HUES64 (cell line): ENCODE measurements around the gene CR2.
"Not testable (repeated sequence)": the region's sequence is repeated elsewhere in the genome, so short reads cannot be mapped to it uniquely, and the experiment has no call there.

Source experiments
- H3K27ac ChIP-seq: 2 replicates; pipeline ENCODE4 v1.7.0; 2013; ENCODE audit warnings: low read depth, low read length, inconsistent platforms
- H3K27me3 ChIP-seq: 2 replicates; pipeline ENCODE4 v1.6.1; 2013; ENCODE audit warnings: mild to moderate bottlenecking, low read length; ENCODE audit not compliant: insufficient read depth
- H3K36me3 ChIP-seq: 2 replicates; pipeline ENCODE4 v1.6.1; 2013; ENCODE audit warnings: mild to moderate bottlenecking, low read length; ENCODE audit not compliant: insufficient read depth
- H3K4me1 ChIP-seq: 2 replicates; pipeline ENCODE4 v1.6.1; 2013; ENCODE audit warnings: mild to moderate bottlenecking, low read length, moderate library complexity; ENCODE audit not compliant: insufficient read depth
- H3K4me3 ChIP-seq: 2 replicates; pipeline ENCODE4 v1.5.1; 2013; ENCODE audit warnings: mild to moderate bottlenecking, low read length, moderate library complexity
- H3K9ac ChIP-seq: 2 replicates; pipeline ENCODE4 v1.6.1; 2013; ENCODE audit warnings: mild to moderate bottlenecking, low read depth, low read length
- H3K9me3 ChIP-seq: 2 replicates; pipeline ENCODE4 v1.6.1; 2013; ENCODE audit warnings: low read depth, low read length; ENCODE audit not compliant: insufficient read depth
- WGBS: fragments of 150-250, 120-280 bp; methylation state at CpG from one replicate; pipeline ENCODE4 v1.1.7; 2013; ENCODE audit warnings: missing lambda C conversion rate; 5-methylcytosine and 5-hydroxymethylcytosine counted together

The CR2 gene

GRCh38 chr1:207493212-207493611 is 39.1 kb downstream of the CR2 start:
- 92% methylated on average over 3 of the region's 3 CpGs for WGBS
- Histone ChIP-seq H3K9ac (no peak overlapping the region), H3K27ac (no peak overlapping the region), H3K4me1 (no peaks in the 10 kb centered on the region), H3K36me3 (no peaks in the 10 kb centered on the region), H3K9me3 (no peaks in the 10 kb centered on the region), H3K27me3 (peaks cover 53% of the 10 kb centered on the region), H3K4me3 (no peak overlapping the region)

- Histone ChIP-seq H3K4me3 (no peak overlapping the region), H3K4me1 (no peaks in the 10 kb centered on the region), H3K27ac (no peak overlapping the region), H3K9ac (no peak overlapping the region), H3K36me3 (no peaks in the 10 kb centered on the region), H3K27me3 (peaks cover 56% of the 10 kb centered on the region), H3K9me3 (no peaks in the 10 kb centered on the region)
- WGBS, result 91% methylated on average over 1 of the region's 1 CpG
These were observed 40.0 kb downstream of the CR2 start for GRCh38 chr1:207494171-207494570.

- H3K9me3 ChIP-seq, H3K36me3 ChIP-seq, H3K9ac ChIP-seq, H3K4me1 ChIP-seq, H3K27ac ChIP-seq: not testable (repeated sequence)
- peaks cover 56% of the 10 kb centered on the region for H3K27me3 ChIP-seq
- peak overlapping the region; percentile 64 for H3K4me3 ChIP-seq
- WGBS, result 82% methylated on average over 7 of the region's 8 CpGs
These were observed 41.2 kb downstream of the CR2 start for GRCh38 chr1:207495281-207495680.

- Histone ChIP-seq H3K4me3 (peak within 1 kb of the TSS; percentile 64), H3K36me3 (no peaks in the 10 kb centered on the region), H3K9me3 (no peaks in the 10 kb centered on the region), H3K27me3 (peaks cover 56% of the 10 kb centered on the region), H3K4me1 (no peaks in the 10 kb centered on the region), H3K9ac (peak within 1 kb of the TSS; percentile 77), H3K27ac (no peak within 1 kb of the TSS)
- WGBS, result 3% methylated on average over 68 of the region's 68 CpGs
These were observed 42.0 kb downstream of the CR2 start, which contains the start of gene CR1 for GRCh38 chr1:207495801-207496792. Gene CR1 (plus strand): TSS chr1:207496157. CDS start chr1:207496268, 111 bp downstream.

- Histone ChIP-seq H3K4me1 (no peaks in the 10 kb centered on the region), H3K9ac (no peak overlapping the region), H3K27me3 (peaks cover 51% of the 10 kb centered on the region), H3K4me3 (no peak overlapping the region), H3K27ac (no peak overlapping the region), H3K36me3 (no peaks in the 10 kb centered on the region), H3K9me3 (no peaks in the 10 kb centered on the region)
- WGBS, result 88% methylated on average over 5 of the region's 5 CpGs
These were observed 43.8 kb downstream of the CR2 start for GRCh38 chr1:207497941-207498340.

- H3K9ac ChIP-seq, result no peak overlapping the region
- H3K4me1 ChIP-seq, result no peaks in the 10 kb centered on the region
- WGBS, result 11% methylated on average over 4 of the region's 4 CpGs
- no peaks in the 10 kb centered on the region for H3K36me3 ChIP-seq
- H3K27me3 ChIP-seq, result peaks cover 37% of the 10 kb centered on the region
- no peaks in the 10 kb centered on the region for H3K9me3 ChIP-seq
- H3K27ac ChIP-seq, result no peak overlapping the region
- H3K4me3 ChIP-seq, result no peak overlapping the region
These were observed 45.4 kb downstream of the CR2 start for GRCh38 chr1:207499573-207499972.

GRCh38 chr1:207500306-207500705 is 46.2 kb downstream of the CR2 start:
- no CpG with 5 or more reads among the region's 3 CpGs for WGBS
- Histone ChIP-seq H3K4me3 (no peak overlapping the region), H3K27ac (no peak overlapping the region), H3K9me3 (no peaks in the 10 kb centered on the region), H3K27me3 (peaks cover 31% of the 10 kb centered on the region), H3K4me1 (no peaks in the 10 kb centered on the region), H3K9ac (no peak overlapping the region), H3K36me3 (no peaks in the 10 kb centered on the region)

GRCh38 chr1:207501071-207501470 is 46.9 kb downstream of the CR2 start:
- Histone ChIP-seq H3K9me3 (no peaks in the 10 kb centered on the region), H3K36me3 (no peaks in the 10 kb centered on the region), H3K27ac (no peak overlapping the region), H3K4me3 (no peak overlapping the region), H3K4me1 (no peaks in the 10 kb centered on the region), H3K9ac (no peak overlapping the region), H3K27me3 (peaks cover 24% of the 10 kb centered on the region)
- 74% methylated on average over 3 of the region's 5 CpGs for WGBS

GRCh38 chr1:207502726-207503125 is 48.6 kb downstream of the CR2 start:
- no peaks in the 10 kb centered on the region for H3K4me1 ChIP-seq
- peaks cover 7% of the 10 kb centered on the region for H3K27me3 ChIP-seq
- no peak overlapping the region for H3K9ac ChIP-seq
- H3K4me3 ChIP-seq, result no peak overlapping the region
- H3K36me3 ChIP-seq, result no peaks in the 10 kb centered on the region
- no peaks in the 10 kb centered on the region for H3K9me3 ChIP-seq
- no peak overlapping the region for H3K27ac ChIP-seq
- 74% methylated on average over 6 of the region's 7 CpGs for WGBS

GRCh38 chr1:207503950-207504349 is 49.8 kb downstream of the CR2 start:
- H3K4me3 ChIP-seq, result no peak overlapping the region
- H3K4me1 ChIP-seq, result no peaks in the 10 kb centered on the region
- WGBS, result 88% methylated on average over 3 of the region's 3 CpGs
- no peak overlapping the region for H3K27ac ChIP-seq
- no peaks in the 10 kb centered on the region for H3K27me3 ChIP-seq
- H3K9me3 ChIP-seq, result no peaks in the 10 kb centered on the region
- H3K36me3 ChIP-seq, result no peaks in the 10 kb centered on the region
- no peak overlapping the region for H3K9ac ChIP-seq

- Histone ChIP-seq H3K9ac (no peak overlapping the region), H3K36me3 (no peaks in the 10 kb centered on the region), H3K9me3 (no peaks in the 10 kb centered on the region), H3K4me1 (no peaks in the 10 kb centered on the region), H3K4me3 (no peak overlapping the region), H3K27me3 (no peaks in the 10 kb centered on the region), H3K27ac (no peak overlapping the region)
These were observed 50.3 kb downstream of the CR2 start for GRCh38 chr1:207504438-207504837.
